Keratinocyte (primary cell): ENCODE results near the gene FBXL2. TPM values are rescaled to one million over a fixed set of nuclear protein-coding genes. Genes with fewer than 3 reads are reported as not detected.

ENCODE experiments used
- DNase-seq: peaks from one replicate; pipeline ENCODE4 v3.0.0-alpha.2; 2011; ENCODE audit warnings: low read depth, missing footprints, low spot score
- FAIRE-seq: peaks from 2 replicates; lab custom pipeline; 2011; peaks lifted over from hg19 to GRCh38; lab: Jason Lieb, UNC
- H2AFZ ChIP-seq: 2 replicates; pipeline ENCODE4 v1.6.0; 2012; ENCODE audit warnings: low read length, control low read depth, inconsistent platforms; ENCODE audit not compliant: control insufficient read depth
- H3K27ac ChIP-seq: 2 replicates; pipeline ENCODE4 v1.5.1; 2011; ENCODE audit warnings: low read length; ENCODE audit not compliant: control insufficient read depth, insufficient read depth
- H3K27me3 ChIP-seq: 3 replicates; pipeline ENCODE4 v1.6.0; 2011; ENCODE audit warnings: low read length; ENCODE audit not compliant: control insufficient read depth, insufficient read depth; ENCODE audit errors: extremely low read depth
- H3K36me3 ChIP-seq, 2 experiments: 2 replicates in 1 of 2; 3 replicates in 1 of 2; pipeline ENCODE4 v1.5.1; 2011; ENCODE audit warnings: low read length in 2 of 2, mild to moderate bottlenecking in 1 of 2; ENCODE audit not compliant: control insufficient read depth in 2 of 2, insufficient read depth in 2 of 2; ENCODE audit errors: extremely low read depth in 1 of 2
- H3K4me1 ChIP-seq: 3 replicates; pipeline ENCODE4 v1.5.1; 2011; ENCODE audit warnings: low read length; ENCODE audit not compliant: control insufficient read depth, insufficient read depth; ENCODE audit errors: extremely low read depth
- H3K4me2 ChIP-seq: 3 replicates; pipeline ENCODE4 v1.6.0; 2011; ENCODE audit warnings: low read depth, low read length; ENCODE audit not compliant: control insufficient read depth, insufficient read depth; ENCODE audit errors: extremely low read depth
- H3K4me3 ChIP-seq, 3 experiments: fragments of 200-600 bp in 1 of 3; sonication (generic) in 1 of 3; 2 replicates in 2 of 3; 3 replicates in 1 of 3; pipeline ENCODE4 v1.5.1; 2011 to 2016; ENCODE audit warnings: low read length in 3 of 3, mild to moderate bottlenecking in 3 of 3, control low read depth in 2 of 3, inconsistent platforms in 1 of 3, low read depth in 1 of 3, mixed read lengths in 1 of 3, mixed run types in 1 of 3, moderate library complexity in 1 of 3; ENCODE audit not compliant: control insufficient read depth in 2 of 3, insufficient read depth in 2 of 3; ENCODE audit errors: extremely low read depth in 1 of 3
- H3K79me2 ChIP-seq: 2 replicates; pipeline ENCODE4 v1.6.0; 2012; ENCODE audit warnings: low read length; ENCODE audit not compliant: control insufficient read depth, insufficient read depth
- H3K9ac ChIP-seq: 3 replicates; pipeline ENCODE4 v1.6.0; 2011; ENCODE audit warnings: low read length; ENCODE audit not compliant: control insufficient read depth, insufficient read depth; ENCODE audit errors: extremely low read depth
- H3K9me1 ChIP-seq: 3 replicates; pipeline ENCODE4 v1.6.0; 2011; ENCODE audit warnings: low read length; ENCODE audit not compliant: control insufficient read depth, insufficient read depth; ENCODE audit errors: extremely low read depth
- H3K9me3 ChIP-seq: 2 replicates; pipeline ENCODE4 v1.5.1; 2012; ENCODE audit warnings: low read depth, low read length; ENCODE audit not compliant: control insufficient read depth
- H4K20me1 ChIP-seq: 3 replicates; pipeline ENCODE4 v1.6.0; 2011; ENCODE audit warnings: low read length; ENCODE audit not compliant: control insufficient read depth, insufficient read depth; ENCODE audit errors: extremely low read depth
- CTCF ChIP-seq, 3 experiments: IDR thresholded peaks in 1 of 3; conservative IDR thresholded peaks in 1 of 3; optimal IDR thresholded peaks in 1 of 3; 2 replicates in 2 of 3; 3 replicates in 1 of 3; pipeline versions ENCODE3 to v1.5.1; 2011; ENCODE audit warnings: low read length in 3 of 3, mild to moderate bottlenecking in 3 of 3, moderate library complexity in 2 of 3, control low read depth in 1 of 3, inconsistent platforms in 1 of 3; ENCODE audit not compliant: insufficient read depth in 2 of 3; ENCODE audit errors: extremely low read depth in 1 of 3
- EZH2 ChIP-seq: IDR thresholded peaks from one replicate; pipeline ENCODE4 v1.6.1; 2012; ENCODE audit warnings: inconsistent platforms, mild to moderate bottlenecking, low read length, moderate library complexity
- dilution Hi-C: fragments of 300-500 bp; cut with MboI; formaldehyde crosslinking; loops from one replicate; pipeline ENCODE4 v1.7.0; 2020; ENCODE audit warnings: low sequenced_read_pairs; ENCODE audit not compliant: extremely low pct_ligation_motif_present
- polyA plus RNA-seq, 5 experiments: library from polyadenylated mRNA; depleted of rRNA in 3 of 5; stranded (reverse) in 3 of 5; stranded (forward) in 1 of 5; unstranded in 1 of 5; fragments of >200 nt; gene quantifications; 1 replicate in 1 of 5; 2 replicates in 3 of 5; 3 replicates in 1 of 5; pipeline versions ENCODE4 v1.2.1 to v1.2.3, GENCODE V29; 2011 to 2012; ENCODE audit warnings: missing spikeins in 2 of 5, low read depth in 1 of 5, low replicate concordance in 1 of 5

FBXL2 gene
- polyA plus RNA-seq, 1 donor (not counting 4 experiments of a cell fraction or from before 2014, with no cell fraction given), result 25.9 TPM

DNA sequence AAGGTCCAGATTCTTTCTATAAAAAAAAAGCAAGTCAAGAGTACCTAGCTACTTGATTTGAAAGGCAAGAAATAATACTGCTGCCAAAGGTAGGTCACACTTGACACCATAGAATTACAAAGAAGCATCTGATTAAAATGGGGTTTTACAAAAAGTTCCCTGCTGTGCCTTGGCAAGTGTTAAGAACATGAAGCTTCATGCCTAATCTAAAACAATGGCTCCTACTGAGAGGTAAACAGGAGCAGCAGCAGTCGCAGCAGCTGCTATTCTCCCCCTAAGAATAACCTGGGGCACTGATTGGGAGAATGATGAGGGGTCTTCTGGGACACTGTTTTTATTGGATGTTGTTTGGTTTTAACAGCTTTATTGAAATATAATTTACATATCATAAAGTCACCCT lies 148.8 kb downstream of the FBXL2 start:
- H2AFZ ChIP-seq, result no peak overlapping the region

DNA sequence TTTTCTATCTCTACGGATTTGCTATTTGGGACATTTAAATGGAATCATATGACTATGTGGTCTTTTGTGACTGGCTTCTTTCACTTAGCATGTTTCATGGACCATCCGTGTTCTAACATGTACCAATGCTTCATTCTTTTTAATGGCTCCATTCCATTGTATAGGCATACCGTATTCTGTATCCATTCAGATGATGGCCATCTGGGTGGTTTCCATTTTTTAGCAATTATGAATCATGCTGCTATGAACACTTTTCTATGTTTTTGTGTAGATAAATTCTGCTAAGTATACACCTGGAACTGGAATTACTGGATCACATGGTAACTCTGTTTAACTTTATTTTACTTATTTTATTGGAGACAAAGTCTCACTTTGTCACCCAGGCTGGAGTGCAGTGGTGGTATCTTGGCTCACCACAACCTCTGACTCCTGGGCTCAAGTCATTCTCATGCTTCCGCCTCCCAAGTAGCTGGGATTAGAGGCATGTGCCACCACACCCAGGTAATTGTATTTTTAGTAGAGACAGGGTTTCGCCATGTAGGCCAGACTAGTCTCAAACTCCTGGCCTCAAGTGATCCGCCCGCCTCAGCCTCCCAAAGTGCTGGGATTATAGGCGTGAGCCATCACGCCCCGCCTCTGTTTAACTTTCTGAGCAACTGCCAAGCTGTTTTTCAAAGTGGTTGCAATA lies 149.5 kb downstream of the FBXL2 start:
- DNase-seq (no peak), FAIRE-seq (peak; percentile 36)
- peaks cover 14% of the 10 kb centered on the region for H4K20me1 ChIP-seq
- peaks cover 86% of the 10 kb centered on the region for H3K79me2 ChIP-seq
- H3K4me3 ChIP-seq, result no peak overlapping the region
- H3K9me3 ChIP-seq, result no peaks in the 10 kb centered on the region
- H3K36me3 ChIP-seq, result peaks cover 0 to 3% of the 10 kb centered on the region in 2 experiments
- H3K27ac ChIP-seq, result peak overlapping the region; percentile 77
- H3K9me1 ChIP-seq, result no peaks in the 10 kb centered on the region
- H3K9ac ChIP-seq, result no peak overlapping the region
- H2AFZ ChIP-seq, result no peak overlapping the region
- TF ChIP-seq CTCF (optimal IDR thresholded peaks at IDR 0.05 in 1 of 3, IDR thresholded peaks at IDR 0.05 in 1 of 3, conservative IDR thresholded peaks at IDR 0.05 in 1 of 3; ENCODE audit: extremely low read depth in 1 of 3, insufficient read depth in 2 of 3, low read length in 3 of 3), result no peak
- no peak for TF ChIP-seq EZH2
- no peaks in the 10 kb centered on the region for H3K27me3 ChIP-seq
- dilution Hi-C loops, result no loop called here
- peaks cover 10% of the 10 kb centered on the region for H3K4me1 ChIP-seq
- H3K4me2 ChIP-seq, result peak overlapping the region; percentile 41

More for the DNA sequence above, 148.8 kb downstream of the FBXL2 start:
- Histone ChIP-seq H3K36me3 (peaks cover 3% of the 10 kb centered on the region in 2 experiments), H3K9ac (no peak overlapping the region), H3K4me3 (no peak overlapping the region), H3K4me1 (peaks cover 10% of the 10 kb centered on the region), H3K27ac (peak overlapping the region; percentile 29), H3K9me1 (no peaks in the 10 kb centered on the region), H3K9me3 (no peaks in the 10 kb centered on the region), H4K20me1 (peaks cover 14% of the 10 kb centered on the region), H3K27me3 (no peaks in the 10 kb centered on the region), H3K4me2 (no peak overlapping the region), H3K79me2 (peaks cover 79% of the 10 kb centered on the region)
- DNase-seq, result no peak
- TF ChIP-seq CTCF (optimal IDR thresholded peaks at IDR 0.05 in 1 of 3, IDR thresholded peaks at IDR 0.05 in 1 of 3, conservative IDR thresholded peaks at IDR 0.05 in 1 of 3; ENCODE audit: extremely low read depth in 1 of 3, insufficient read depth in 2 of 3, low read length in 3 of 3) (no peak), EZH2 (no peak)
- FAIRE-seq, result no peak
- dilution Hi-C loops, result no loop called here
